Stimulated activated CD4-positive, alpha-beta T cell treated with anti-CD3 and anti-CD28 coated beads, Interleukin-12 subunit alpha, Interleukin-12 subunit beta, amount 100 ng/mL, for 24 hours (primary cell): ENCODE results near the gene SERPINB8.

Source experiments
- DNase-seq, 2 experiments: peaks; one replicate each; pipeline ENCODE4 v3.0.0-alpha.2; 2020; ENCODE audit warnings: low read depth in 2 of 2

SERPINB8 gene

DNA sequence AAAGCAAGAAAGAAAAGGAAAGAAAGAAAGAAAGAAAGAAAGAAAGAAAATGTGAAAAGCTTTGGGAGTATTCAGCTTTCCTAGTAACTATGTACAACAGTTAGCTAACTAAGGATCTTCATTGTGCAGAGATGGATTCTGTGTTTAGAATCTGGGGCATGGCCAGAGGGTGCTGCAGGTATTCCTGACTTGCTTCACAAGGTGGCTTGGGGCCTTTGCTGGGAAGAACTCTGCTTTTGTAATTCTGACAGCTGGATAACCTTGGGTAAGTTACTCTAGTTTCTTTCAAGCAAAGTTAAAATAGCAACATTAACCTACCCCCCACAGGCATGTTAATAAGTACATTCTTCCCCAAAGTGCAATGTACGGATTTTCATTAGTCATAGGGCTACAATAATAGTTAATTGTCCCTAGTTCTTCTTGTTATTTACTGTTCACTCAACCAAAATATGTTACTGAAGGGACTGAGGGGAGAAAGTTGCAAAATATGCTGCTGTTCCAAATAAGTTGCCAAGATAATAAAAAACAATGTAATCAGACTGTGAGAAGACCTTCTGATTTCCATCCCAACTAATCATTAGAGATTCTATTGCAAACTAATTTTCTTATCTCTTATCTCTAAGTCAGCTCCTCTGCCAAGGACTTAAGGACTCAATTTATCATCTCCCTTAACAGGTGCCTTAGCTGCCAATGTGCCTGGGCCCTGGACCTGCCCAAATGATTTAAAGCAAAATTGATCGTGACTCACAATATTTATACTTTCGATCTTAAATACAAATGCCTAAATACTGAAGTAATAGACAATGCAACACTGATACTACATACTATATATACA lies 50.3 kb downstream of the SERPINB8 start:
- no peak for DNase-seq

DNA sequence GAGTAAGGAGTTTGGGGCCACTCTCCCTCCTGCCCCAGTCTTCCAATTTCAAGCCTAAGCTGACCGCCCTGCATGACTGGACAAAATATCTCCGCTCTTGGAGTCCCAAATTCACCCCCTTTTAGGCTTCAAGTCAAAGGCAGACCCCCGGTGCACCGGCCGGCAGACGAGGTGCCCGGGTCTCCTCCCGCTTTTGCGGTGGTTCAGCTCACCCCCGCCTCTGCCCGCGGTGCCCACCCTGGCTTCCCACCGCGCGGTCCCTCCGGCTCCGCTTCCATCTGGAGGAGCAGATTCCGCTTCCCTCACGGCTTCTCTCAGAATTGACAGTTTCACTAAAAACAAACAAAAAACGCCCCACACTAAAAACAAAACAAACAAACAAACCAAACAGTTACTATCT lies 56.5 kb downstream of the SERPINB8 start:
- no peak for DNase-seq

DNA sequence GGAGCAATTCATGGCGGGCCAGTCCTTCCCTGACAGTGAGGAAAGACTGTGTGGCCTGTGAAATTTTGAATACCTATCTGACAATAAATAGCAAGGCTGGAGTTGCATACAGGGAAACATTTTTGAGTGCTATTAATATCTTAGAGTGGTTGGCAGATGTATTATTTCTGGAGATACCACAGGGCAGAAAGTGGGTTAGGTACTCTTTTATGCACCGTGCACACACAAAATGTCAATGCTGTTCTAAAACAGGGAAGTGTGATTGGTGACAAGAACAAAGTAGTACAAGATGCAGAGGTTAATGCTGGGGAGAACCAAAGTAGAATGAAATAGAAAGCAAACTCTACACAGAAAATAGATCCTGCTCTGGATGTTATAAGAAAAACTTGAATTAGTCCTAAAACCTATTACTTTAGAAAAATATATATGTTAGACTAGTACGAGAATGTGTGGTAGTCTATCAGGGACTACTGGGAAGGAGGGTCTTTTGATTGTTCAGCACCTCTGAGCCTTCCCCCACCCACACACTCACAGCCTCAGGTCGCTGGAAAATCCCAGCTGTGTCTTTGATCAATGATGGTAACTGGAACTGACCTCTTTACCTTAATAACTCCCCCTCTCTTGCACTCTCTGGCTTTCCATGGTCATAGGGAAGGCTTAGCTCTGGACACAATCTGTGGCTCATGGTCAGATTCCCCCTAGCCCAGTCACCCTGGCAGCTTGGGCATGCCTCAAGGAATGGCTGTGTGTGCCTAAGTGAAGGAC lies 58.2 kb downstream of the SERPINB8 start:
- no peak for DNase-seq

DNA sequence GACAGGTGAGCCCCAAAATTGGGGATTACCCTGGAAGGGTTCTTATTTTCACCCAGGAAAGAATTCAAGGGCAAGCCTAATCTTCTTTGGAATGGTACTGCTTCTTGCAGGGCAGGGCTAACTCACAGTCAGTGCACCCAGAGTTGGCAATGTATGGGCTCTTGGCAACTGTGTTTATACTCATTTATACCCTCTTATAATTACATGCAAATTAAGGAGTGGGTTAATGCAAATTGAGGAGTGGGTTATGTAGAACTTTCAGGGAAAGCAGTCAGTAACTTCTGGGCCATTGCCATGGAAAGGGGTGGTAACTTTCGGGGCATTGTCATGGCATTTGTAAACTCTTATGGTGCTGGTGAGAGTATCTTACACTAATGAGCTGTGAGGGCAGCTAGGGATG lies 59.2 kb downstream of the SERPINB8 start:
- DNase-seq: no peak

DNA sequence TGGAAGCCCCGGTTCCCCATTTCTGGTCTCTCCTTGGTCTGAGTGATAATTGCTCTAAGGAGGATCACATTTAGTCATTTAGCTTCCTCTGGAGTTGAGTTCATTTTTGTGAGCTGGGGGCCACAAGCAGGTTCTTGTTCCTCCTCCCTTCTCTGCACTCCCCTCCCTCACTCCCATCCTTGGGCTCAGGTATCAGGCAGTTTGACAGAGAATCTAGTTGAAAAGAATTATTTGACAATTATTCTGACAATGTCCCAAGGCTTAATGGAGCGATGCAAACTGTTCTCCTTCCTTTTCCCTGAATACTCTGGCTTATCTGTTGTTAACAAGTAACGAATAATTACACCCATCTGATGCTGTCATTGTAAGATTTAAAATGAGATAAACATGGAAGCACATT lies 61.5 kb downstream of the SERPINB8 start:
- no peak for DNase-seq

DNA sequence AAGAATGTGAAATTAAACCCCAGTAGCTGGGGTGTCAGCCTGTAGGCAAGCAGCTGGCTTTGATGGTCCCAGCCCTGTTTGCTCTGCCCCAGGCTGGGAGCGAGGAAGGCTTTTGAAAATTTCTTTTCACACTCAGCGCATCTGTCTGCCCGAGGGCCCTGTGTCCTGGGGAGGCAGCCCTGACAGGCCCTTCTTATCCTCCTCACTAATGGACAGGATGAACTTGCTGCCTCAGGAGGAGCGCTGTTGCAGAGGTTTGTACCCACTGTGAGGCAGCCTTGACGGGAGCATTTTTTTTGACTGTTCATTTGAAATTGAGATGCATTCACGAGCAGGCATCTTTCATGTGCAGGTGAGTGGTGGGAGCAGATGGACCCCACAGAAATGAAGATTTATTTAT lies 62.4 kb downstream of the SERPINB8 start:
- no peak for DNase-seq

DNA sequence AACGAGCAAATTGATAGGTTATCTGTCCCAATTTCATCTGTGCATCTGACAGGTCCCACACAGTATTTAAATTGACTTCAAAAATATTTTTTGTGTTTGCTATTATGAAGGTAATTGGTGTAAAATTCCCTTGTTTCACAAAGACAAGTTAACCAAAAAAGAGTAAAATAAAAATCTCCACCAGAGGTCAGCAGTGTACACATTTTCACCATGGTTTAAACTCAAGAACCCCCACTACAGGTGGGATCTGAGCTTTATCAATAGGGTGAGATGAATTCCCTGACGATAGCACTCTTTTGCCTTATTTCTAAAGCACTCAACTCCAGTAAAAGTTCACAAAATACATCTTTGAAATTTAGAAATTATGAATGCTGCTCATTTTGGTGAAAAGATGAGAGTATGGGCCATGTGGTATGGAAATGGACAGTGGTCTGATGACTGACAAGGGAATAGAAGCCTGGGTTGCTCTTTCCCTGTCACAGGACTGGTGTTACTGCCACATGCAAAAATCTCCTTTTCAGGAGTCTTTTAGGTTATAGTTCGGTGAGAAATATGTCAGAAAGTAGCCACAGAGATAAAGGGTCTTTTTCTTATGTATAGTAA lies 68.0 kb downstream of the SERPINB8 start:
- DNase-seq: no peak
